ENCODE measurements around the gene IGLON5. TPM values are rescaled to one million over a fixed set of nuclear protein-coding genes. Genes with fewer than 3 reads are reported as not detected.

Gene IGLON5
- total RNA-seq, 4 donors from 2014 or later, result not detected

DNA sequence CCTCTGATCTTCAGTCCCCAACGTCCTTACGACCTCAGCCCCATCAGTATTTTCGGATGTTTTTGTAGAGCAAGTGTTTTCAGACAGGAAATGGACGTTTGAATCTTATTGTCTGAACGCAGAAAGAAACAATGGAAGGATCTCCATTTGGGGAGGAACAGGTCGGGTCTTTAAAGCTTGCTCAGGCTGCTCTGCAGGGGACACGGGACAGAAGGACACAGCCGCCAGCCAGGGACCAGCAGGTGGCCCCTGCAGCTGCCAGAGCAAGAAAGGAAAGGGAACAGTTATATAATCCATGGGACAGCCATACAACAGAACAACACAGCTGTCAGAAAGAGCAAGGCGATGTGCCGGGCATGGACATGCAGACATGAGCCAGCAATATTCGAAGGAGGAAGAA lies 18.5 kb upstream of the IGLON5 start:
- no peak for TF ChIP-seq POLR2A (IDR thresholded peaks at IDR 0.05)
- TF ChIP-seq, protein P1, sequence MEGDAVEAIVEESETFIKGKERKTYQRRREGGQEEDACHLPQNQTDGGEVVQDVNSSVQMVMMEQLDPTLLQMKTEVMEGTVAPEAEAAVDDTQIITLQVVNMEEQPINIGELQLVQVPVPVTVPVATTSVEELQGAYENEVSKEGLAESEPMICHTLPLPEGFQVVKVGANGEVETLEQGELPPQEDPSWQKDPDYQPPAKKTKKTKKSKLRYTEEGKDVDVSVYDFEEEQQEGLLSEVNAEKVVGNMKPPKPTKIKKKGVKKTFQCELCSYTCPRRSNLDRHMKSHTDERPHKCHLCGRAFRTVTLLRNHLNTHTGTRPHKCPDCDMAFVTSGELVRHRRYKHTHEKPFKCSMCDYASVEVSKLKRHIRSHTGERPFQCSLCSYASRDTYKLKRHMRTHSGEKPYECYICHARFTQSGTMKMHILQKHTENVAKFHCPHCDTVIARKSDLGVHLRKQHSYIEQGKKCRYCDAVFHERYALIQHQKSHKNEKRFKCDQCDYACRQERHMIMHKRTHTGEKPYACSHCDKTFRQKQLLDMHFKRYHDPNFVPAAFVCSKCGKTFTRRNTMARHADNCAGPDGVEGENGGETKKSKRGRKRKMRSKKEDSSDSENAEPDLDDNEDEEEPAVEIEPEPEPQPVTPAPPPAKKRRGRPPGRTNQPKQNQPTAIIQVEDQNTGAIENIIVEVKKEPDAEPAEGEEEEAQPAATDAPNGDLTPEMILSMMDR (IDR thresholded peaks at IDR 0.05), result no peak
- Histone ChIP-seq H3K4me3 (no peak overlapping the region), H3K9me3 (no peaks in the 10 kb centered on the region), H3K27me3 (peaks cover 0 to 59% (median 2%) of the 10 kb centered on the region in 4 donors), H3K27ac (no peak overlapping the region), H3K36me3 (no peaks in the 10 kb centered on the region), H3K4me1 (no peaks in the 10 kb centered on the region)
- intact Hi-C loops (cut with DNase I), result no loop called here
- WGBS, 2 donors, result 36 to 39% methylated on average over 11 of the region's 11 CpGs
- no peak for DNase-seq

DNA sequence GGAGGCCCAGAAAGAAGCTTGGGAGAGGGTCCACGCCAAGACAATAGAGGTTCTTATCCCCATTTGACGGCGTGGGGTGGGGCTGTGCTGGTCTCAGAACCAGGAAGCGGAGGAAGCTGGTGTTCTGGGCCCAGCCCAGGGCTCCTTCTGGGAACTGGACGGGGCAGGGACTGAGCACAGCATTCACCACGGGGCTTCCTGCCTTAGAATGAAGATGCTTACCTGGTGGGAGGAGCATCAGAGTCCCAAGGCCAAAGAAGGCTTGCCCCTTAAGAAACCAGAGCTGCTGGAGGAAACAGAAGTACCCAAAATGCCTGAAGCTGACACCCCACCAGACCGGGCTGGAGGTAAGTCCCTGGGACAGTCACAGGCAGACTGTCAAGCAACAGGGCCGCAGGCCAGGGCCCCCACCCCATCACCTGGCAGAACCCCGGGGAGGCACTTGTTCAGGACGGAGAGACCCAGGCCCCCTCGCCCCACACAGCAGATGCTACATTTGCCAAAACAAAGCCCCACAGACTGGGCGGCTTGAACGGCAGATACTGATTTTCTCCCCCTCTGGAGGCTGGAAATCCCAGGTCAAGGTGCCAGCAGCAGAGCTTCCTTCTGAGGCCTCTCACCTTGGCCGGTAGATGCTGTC lies 17.8 kb upstream of the IGLON5 start:
- Histone ChIP-seq H3K9me3 (no peaks in the 10 kb centered on the region), H3K27me3 (peaks cover 0 to 55% (median 2%) of the 10 kb centered on the region in 4 donors), H3K4me3 (no peak overlapping the region), H3K27ac (no peak overlapping the region), H3K36me3 (no peaks in the 10 kb centered on the region), H3K4me1 (no peaks in the 10 kb centered on the region)
- no peak for DNase-seq
- intact Hi-C loops (cut with DNase I), result no loop called here
- TF ChIP-seq POLR2A (IDR thresholded peaks at IDR 0.05), result no peak
- TF ChIP-seq, protein P1 (IDR thresholded peaks at IDR 0.05), result no peak
- whole genome bisulfite sequencing, 2 donors, result 59 to 65% methylated on average over 5 to 6 of the region's 14 CpGs

DNA sequence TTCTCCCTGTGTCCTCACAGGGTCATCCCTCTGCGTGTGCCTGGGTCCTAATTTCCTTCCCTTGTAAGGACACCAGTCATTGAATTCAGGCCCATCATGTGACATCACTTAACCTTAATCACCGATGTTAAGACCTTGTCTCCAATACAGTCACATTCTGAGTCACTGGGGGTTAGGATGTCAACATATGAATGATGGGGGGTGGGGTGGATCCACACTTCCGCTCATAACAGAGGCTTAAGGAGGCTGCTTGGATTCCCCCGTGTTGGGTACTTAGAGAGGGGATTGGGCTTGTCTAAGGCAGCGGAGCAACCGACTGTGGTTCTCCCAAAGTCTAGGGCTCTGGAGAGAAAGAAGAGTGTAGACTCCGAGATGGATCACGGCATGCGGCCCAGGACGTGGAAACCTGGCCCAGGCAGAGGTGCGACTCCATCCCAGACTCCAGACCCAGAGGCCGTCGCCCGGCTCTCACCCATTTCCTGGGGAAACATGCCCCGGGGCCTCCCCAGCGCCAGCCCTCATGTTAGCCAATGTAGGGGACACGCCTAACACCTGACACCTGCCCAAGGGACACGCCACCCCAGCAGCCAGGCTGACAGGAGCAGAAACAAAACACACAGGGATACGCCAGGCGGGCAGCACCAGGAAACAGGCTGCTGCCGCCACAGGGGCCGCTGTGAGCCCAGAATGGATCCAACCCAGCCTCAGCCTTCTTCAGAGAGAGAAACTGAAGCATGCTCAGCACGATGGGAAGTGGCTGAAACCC lies 17.1 kb upstream of the IGLON5 start:
- H3K27me3 ChIP-seq, result peaks cover 0 to 53% (median 2%) of the 10 kb centered on the region in 4 donors
- no peak for DNase-seq
- H3K9me3 ChIP-seq, result no peaks in the 10 kb centered on the region
- H3K36me3 ChIP-seq, result no peaks in the 10 kb centered on the region
- intact Hi-C loops (cut with DNase I), result no loop called here
- TF ChIP-seq, protein P1 (IDR thresholded peaks at IDR 0.05), result no peak
- TF ChIP-seq POLR2A (IDR thresholded peaks at IDR 0.05), result no peak
- no peak overlapping the region for H3K4me3 ChIP-seq
- H3K27ac ChIP-seq, result no peak overlapping the region
- 72 to 100% methylated on average over 1 to 11 of the region's 23 CpGs for WGBS, 2 donors
- H3K4me1 ChIP-seq, result no peaks in the 10 kb centered on the region

DNA sequence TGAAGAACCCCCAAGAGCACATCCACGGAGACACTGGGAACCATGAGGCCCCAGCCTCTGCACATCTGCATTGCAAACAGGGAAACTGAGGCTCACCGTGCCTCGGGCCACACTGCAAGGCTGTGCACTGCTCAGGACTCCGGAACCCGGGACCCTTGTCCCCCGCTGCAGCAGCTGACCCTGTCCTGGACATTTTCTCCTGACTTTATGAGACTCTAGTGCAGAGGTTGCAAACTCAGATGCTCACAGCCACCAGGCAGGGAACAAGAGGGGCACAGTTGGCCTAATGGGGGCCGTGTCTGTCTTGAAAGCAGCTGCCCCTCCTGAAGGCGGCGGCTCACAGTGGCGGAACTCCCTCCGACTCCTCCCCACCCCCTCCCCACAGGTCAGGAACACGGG lies 16.5 kb upstream of the IGLON5 start:
- Histone ChIP-seq H3K36me3 (no peaks in the 10 kb centered on the region), H3K27me3 (peaks cover 0 to 53% (median 2%) of the 10 kb centered on the region in 4 donors), H3K9me3 (no peaks in the 10 kb centered on the region), H3K27ac (no peak overlapping the region), H3K4me3 (no peak overlapping the region), H3K4me1 (no peaks in the 10 kb centered on the region)
- TF ChIP-seq, protein P1 (IDR thresholded peaks at IDR 0.05), result no peak
- TF ChIP-seq POLR2A (IDR thresholded peaks at IDR 0.05), result no peak
- 52 to 66% methylated on average over 9 to 11 of the region's 12 CpGs for WGBS, 2 donors
- no peak for DNase-seq
- intact Hi-C loops (cut with DNase I), result no loop called here

DNA sequence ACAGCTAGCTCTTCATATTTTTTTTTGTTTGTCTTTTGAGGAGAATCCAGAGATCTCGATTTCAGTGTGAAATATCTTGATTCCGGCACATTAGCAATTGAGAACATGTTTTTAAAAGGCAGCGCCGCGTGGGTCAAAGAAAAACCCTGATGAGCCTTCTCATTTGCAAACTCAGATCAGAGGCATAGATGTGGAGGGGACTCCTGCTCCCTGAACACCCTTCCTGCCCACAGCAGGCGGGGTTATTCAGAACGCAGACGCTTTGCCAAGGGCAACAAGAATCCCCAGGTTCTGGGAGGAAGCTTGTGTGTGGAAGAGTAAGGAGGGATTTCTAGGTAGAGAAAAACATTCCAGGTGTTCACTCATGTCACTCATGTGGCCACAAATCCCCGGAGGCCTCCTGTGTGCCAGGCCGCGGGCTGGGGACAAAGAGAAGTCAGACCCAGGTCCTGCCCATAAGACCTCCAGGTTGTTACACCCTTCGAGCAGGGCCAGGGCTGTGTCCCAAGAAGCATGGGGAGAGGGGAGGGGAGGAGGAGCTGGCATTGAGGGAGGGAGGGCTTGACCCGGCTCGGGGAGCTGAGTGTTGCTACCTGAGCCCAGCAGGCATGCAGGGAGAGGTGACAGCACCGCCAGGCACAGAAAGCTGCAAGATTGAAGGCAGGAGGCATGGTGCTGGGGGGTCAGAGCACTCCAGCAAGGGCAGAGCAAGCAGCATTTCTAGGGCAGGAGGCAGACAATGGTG lies 15.9 kb upstream of the IGLON5 start:
- Histone ChIP-seq H3K4me1 (no peaks in the 10 kb centered on the region), H3K27ac (no peak overlapping the region), H3K27me3 (peaks cover 0 to 53% (median 2%) of the 10 kb centered on the region in 4 donors), H3K9me3 (no peaks in the 10 kb centered on the region), H3K4me3 (no peak overlapping the region), H3K36me3 (no peaks in the 10 kb centered on the region)
- TF ChIP-seq, protein P1 (IDR thresholded peaks at IDR 0.05), result no peak
- no peak for TF ChIP-seq POLR2A (IDR thresholded peaks at IDR 0.05)
- intact Hi-C loops (cut with DNase I), result no loop called here
- DNase-seq, result no peak
- WGBS, 2 donors, result 27 to 36% methylated on average over 10 to 13 of the region's 15 CpGs
